Measurements from ENCODE around the gene GARNL3.

DNA sequence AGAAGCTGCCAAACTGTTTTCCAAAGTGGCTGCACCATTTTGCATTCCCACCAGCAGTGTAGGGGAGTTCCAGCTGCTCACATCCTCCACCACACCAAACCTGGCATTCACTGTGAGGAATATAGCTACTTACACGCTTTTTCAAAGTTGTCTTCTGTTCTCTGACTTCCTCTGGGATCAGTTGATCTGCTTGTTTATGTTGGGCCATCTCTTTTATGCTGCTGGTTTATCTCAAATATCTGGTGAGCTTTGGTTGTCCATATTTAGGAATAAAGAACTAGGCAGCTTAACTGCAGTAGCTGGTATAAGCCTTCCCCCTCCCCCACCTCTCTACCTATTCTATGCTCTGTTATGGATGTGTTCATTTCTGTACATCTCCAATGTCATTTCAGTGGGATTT, 151.1 kb downstream of the GARNL3 start:
- TF ChIP-seq, protein P1, sequence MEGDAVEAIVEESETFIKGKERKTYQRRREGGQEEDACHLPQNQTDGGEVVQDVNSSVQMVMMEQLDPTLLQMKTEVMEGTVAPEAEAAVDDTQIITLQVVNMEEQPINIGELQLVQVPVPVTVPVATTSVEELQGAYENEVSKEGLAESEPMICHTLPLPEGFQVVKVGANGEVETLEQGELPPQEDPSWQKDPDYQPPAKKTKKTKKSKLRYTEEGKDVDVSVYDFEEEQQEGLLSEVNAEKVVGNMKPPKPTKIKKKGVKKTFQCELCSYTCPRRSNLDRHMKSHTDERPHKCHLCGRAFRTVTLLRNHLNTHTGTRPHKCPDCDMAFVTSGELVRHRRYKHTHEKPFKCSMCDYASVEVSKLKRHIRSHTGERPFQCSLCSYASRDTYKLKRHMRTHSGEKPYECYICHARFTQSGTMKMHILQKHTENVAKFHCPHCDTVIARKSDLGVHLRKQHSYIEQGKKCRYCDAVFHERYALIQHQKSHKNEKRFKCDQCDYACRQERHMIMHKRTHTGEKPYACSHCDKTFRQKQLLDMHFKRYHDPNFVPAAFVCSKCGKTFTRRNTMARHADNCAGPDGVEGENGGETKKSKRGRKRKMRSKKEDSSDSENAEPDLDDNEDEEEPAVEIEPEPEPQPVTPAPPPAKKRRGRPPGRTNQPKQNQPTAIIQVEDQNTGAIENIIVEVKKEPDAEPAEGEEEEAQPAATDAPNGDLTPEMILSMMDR (CRISPR knock-in tag; IDR thresholded peaks at IDR 0.05): no peak
- TF ChIP-seq ELF4 (CRISPR knock-in tag; IDR thresholded peaks at IDR 0.05; ENCODE audit: borderline replicate concordance): no peak
- no peak for TF ChIP-seq ZFP37 (CRISPR knock-in tag; IDR thresholded peaks at IDR 0.05; ENCODE audit: borderline replicate concordance)
- no peak for TF ChIP-seq ZZZ3 (CRISPR knock-in tag; IDR thresholded peaks at IDR 0.05; ENCODE audit: borderline replicate concordance)
- TF ChIP-seq NR2F6 (IDR thresholded peaks at IDR 0.05): no peak
- no peak for TF ChIP-seq NR2F6 (CRISPR knock-in tag; IDR thresholded peaks at IDR 0.05)
